Erythroblast (primary cell): ENCODE results near the gene HTR7.

Experiments
- GATA1 ChIP-seq: IDR thresholded peaks from 2 replicates; pipeline ENCODE4 v1.6.1; 2011; ENCODE audit warnings: low read depth, mild to moderate bottlenecking, control low read depth, low read length, moderate library complexity
- POLR2A ChIP-seq: IDR thresholded peaks from 2 replicates; pipeline ENCODE4 v1.6.1; 2011; ENCODE audit warnings: mild to moderate bottlenecking, low read length

GRCh38 chr10:90887555-90887954 lies 29.7 kb upstream of the HTR7 start:
- no peak for TF ChIP-seq POLR2A
- no peak for TF ChIP-seq GATA1
